ENCODE data around the gene CCDC102B.

- TF ChIP-seq CTCF (IDR thresholded peaks at IDR 0.05; ENCODE audit: low read depth, low read length, poor library complexity, severe bottlenecking) (no peak), EZH2phosphoT487 (IDR thresholded peaks at IDR 0.05; ENCODE audit: borderline replicate concordance, low read length) (no peak)
Measured at GRCh38 chr18:68791801-68792200, 6.1 kb upstream of the CCDC102B start.
